ENCODE data around the gene A2ML1. TPM values are rescaled to one million over a fixed set of nuclear protein-coding genes. Genes with fewer than 3 reads are reported as not detected.
A peak's percentile ranks its signal among the peaks of the same experiment; 100 is the strongest.

A2ML1 gene
- total and polyA plus RNA-seq, 4 donors: 0.04 to 1.1 (median 0.06) TPM; not detected in 1

DNA sequence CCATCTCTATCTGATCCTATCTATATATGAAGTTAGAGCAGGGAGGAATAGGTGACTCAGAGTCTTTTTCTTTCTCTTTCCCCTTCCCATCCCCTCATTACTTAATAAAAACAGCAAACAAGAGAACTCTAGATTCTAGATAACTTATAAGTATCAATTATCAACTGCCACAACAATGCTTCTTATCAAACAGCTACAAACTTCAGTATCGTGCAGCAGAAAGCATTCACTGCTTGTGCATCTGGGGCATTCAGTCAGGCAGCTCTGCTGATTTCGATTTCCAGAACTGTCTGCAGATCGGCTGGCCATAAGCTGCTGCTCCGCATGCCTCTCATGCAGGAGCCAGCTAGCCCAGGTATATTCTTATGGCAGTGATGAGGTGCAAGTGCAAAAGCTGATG lies 19.4 kb downstream of the A2ML1 start:
- Histone ChIP-seq H3K36me3 (ENCODE audit: control insufficient read depth in 4 of 4, insufficient read depth in 4 of 4, low read length in 4 of 4) (no peaks in the 10 kb centered on the region), H3K27ac (ENCODE audit: low read depth in 1 of 2, low read length in 1 of 2) (no peak overlapping the region), H3K9ac (ENCODE audit: insufficient read depth in 1 of 2, low read length in 2 of 2) (no peak overlapping the region), H3K4me3 (no peak overlapping the region), H3K4me1 (ENCODE audit: control insufficient read depth in 5 of 5, insufficient read depth in 5 of 5, low read length in 5 of 5) (no peaks in the 10 kb centered on the region), H3K27me3 (ENCODE audit: control insufficient read depth in 3 of 3, insufficient read depth in 3 of 3, low read length in 2 of 3) (no peaks in the 10 kb centered on the region), H3K9me3 (ENCODE audit: control insufficient read depth in 4 of 4, insufficient read depth in 3 of 4, low read length in 3 of 4) (no peaks in the 10 kb centered on the region)
- 85 to 92% methylated on average over 4 of the region's 4 CpGs for WGBS, 2 donors
- TF ChIP-seq CTCF (IDR thresholded peaks at IDR 0.05; ENCODE audit: control extremely low read depth, extremely low read depth): no peak
- no peak for ATAC-seq (ENCODE audit: insufficient read depth, low FRiP score)
- DNase-seq: no peak

GRCh38 chr12:8844665-8845064 lies 22.2 kb downstream of the A2ML1 start:
- 39 to 64% methylated on average over 11 of the region's 11 CpGs for WGBS, 2 donors

DNA sequence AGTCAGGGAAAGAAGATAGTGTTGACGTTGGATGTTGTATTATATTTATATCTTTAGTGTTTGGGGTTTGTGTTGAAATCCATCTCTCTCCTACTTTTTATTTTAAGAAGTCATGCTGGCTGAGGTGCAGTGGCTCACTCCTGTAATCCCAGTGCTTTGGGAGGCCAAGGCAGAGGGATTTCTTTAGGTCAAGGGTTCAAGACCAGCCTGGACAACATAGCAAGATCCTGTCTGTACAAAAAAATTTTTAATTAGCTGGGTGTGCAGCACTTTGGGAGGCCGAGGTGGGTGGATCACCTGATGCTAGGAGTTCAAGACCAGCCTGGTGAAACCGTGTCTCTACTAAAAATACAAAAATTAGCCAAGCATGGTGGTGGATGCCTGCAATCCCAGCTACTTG lies 23.9 kb downstream of the A2ML1 start:
- Histone ChIP-seq H3K27ac (ENCODE audit: low read depth in 1 of 2, low read length in 1 of 2) (no peak overlapping the region), H3K9me3 (ENCODE audit: control insufficient read depth in 4 of 4, insufficient read depth in 3 of 4, low read length in 3 of 4) (no peaks in the 10 kb centered on the region), H3K36me3 (ENCODE audit: control insufficient read depth in 4 of 4, insufficient read depth in 4 of 4, low read length in 4 of 4) (no peaks in the 10 kb centered on the region), H3K4me3 (no peak overlapping the region), H3K27me3 (ENCODE audit: control insufficient read depth in 3 of 3, insufficient read depth in 3 of 3, low read length in 2 of 3) (no peaks in the 10 kb centered on the region), H3K9ac (ENCODE audit: insufficient read depth in 1 of 2, low read length in 2 of 2) (no peak overlapping the region), H3K4me1 (ENCODE audit: control insufficient read depth in 5 of 5, insufficient read depth in 5 of 5, low read length in 5 of 5) (no peaks in the 10 kb centered on the region)
- ATAC-seq (ENCODE audit: insufficient read depth, low FRiP score) (no peak), DNase-seq (no peak)
- TF ChIP-seq CTCF (IDR thresholded peaks at IDR 0.05; ENCODE audit: control extremely low read depth, extremely low read depth): no peak
- WGBS, 2 donors: 84 to 86% methylated on average over 3 of the region's 3 CpGs

More at GRCh38 chr12:8844665-8845064, 22.2 kb downstream of the A2ML1 start:
- no peak overlapping the region for H3K4me3 ChIP-seq
- ATAC-seq (ENCODE audit: insufficient read depth, low FRiP score) (no peak), DNase-seq (peak in 2 of 3 donors; percentile 21 to 48)
- no peaks in the 10 kb centered on the region for H3K27me3 ChIP-seq (ENCODE audit: control insufficient read depth in 3 of 3, insufficient read depth in 3 of 3, low read length in 2 of 3)
- H3K9me3 ChIP-seq (ENCODE audit: control insufficient read depth in 4 of 4, insufficient read depth in 3 of 4, low read length in 3 of 4): no peaks in the 10 kb centered on the region
- no peak overlapping the region for H3K27ac ChIP-seq (ENCODE audit: low read depth in 1 of 2, low read length in 1 of 2)
- no peaks in the 10 kb centered on the region for H3K36me3 ChIP-seq (ENCODE audit: control insufficient read depth in 4 of 4, insufficient read depth in 4 of 4, low read length in 4 of 4)
- no peak for TF ChIP-seq CTCF (IDR thresholded peaks at IDR 0.05; ENCODE audit: control extremely low read depth, extremely low read depth)
- H3K9ac ChIP-seq (ENCODE audit: insufficient read depth in 1 of 2, low read length in 2 of 2): no peak overlapping the region
- H3K4me1 ChIP-seq (ENCODE audit: control insufficient read depth in 5 of 5, insufficient read depth in 5 of 5, low read length in 5 of 5): no peaks in the 10 kb centered on the region

GRCh38 chr12:8847435-8847834 lies 25.0 kb downstream of the A2ML1 start:
- no peaks in the 10 kb centered on the region for H3K9me3 ChIP-seq (ENCODE audit: control insufficient read depth in 4 of 4, insufficient read depth in 3 of 4, low read length in 3 of 4)
- no peak for TF ChIP-seq CTCF (IDR thresholded peaks at IDR 0.05; ENCODE audit: control extremely low read depth, extremely low read depth)
- H3K27me3 ChIP-seq (ENCODE audit: control insufficient read depth in 3 of 3, insufficient read depth in 3 of 3, low read length in 2 of 3): no peaks in the 10 kb centered on the region
- DNase-seq (no peak), ATAC-seq (ENCODE audit: insufficient read depth, low FRiP score) (no peak)
- WGBS, 2 donors: 93% methylated on average over 6 of the region's 6 CpGs
- H3K36me3 ChIP-seq (ENCODE audit: control insufficient read depth in 4 of 4, insufficient read depth in 4 of 4, low read length in 4 of 4): no peaks in the 10 kb centered on the region
- H3K27ac ChIP-seq (ENCODE audit: low read depth in 1 of 2, low read length in 1 of 2): no peak overlapping the region
- no peaks in the 10 kb centered on the region for H3K4me1 ChIP-seq (ENCODE audit: control insufficient read depth in 5 of 5, insufficient read depth in 5 of 5, low read length in 5 of 5)
- no peak overlapping the region for H3K9ac ChIP-seq (ENCODE audit: insufficient read depth in 1 of 2, low read length in 2 of 2)
- H3K4me3 ChIP-seq: no peak overlapping the region
